Ovary (tissue), 3 donors: ENCODE measurements around the gene ZSWIM8.

Source experiments
- EP300 ChIP-seq: sonication (generic); formaldehyde crosslinking; IDR thresholded peaks from one replicate; pipeline ENCODE4 v1.6.1; 2017; ENCODE audit warnings: antibody characterized with exemption
- POLR2A ChIP-seq: fragments of 450-650 bp; IDR thresholded peaks from one replicate; pipeline ENCODE4 v1.6.1; 2017; ENCODE audit warnings: antibody characterized with exemption, mild to moderate bottlenecking, moderate library complexity
- TF ChIP-seq, protein P1 (sequence below), 3 donors: fragments of 450-650 bp in 2 of 3; fragments of 200-600 bp in 1 of 3; IDR thresholded peaks; one replicate each; pipeline versions ENCODE4 v1.5.1 to v1.8.0; 2016 to 2022; ENCODE audit warnings: antibody characterized with exemption in 3 of 3, mild to moderate bottlenecking in 1 of 3
- donor health status: DM: no; HTN: no; CAD: no.

DNA sequence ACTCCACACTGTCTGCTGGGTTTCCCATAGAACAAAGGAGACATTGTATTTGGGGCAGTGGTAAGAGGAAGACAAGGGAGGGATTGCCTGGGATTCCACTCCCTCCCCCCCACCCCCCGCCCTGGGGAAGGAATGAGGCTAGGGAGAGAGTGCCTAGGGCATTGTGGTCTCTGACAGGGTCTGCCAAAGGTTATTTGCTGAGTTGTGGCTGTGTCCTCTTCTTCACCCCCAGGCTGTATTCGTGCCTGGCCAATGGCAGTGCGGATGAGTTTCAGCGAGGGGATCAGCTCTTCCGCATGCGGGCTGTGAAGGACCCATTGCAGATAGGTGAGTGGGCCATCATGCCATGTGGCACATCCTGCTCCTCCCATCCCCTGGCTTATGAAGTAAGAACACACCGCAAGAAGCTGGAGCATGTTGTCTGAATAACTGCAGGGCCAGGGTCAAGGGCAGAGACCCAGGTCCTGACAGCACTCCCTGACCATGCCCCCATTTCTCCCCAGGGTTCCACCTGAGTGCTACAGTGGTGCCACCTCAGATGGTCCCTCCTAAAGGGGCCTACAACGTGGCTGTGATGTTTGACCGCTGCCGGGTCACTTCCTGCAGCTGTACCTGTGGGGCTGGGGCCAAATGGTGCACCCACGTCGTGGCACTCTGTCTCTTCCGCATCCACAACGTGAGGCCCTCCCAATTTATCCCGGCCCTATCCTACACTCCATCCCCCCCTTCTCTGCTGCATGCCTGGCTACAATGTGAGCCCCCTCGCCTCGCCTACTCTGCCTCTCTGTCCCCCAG lies 3.7 kb downstream of the ZSWIM8 start:
- TF ChIP-seq, protein P1, sequence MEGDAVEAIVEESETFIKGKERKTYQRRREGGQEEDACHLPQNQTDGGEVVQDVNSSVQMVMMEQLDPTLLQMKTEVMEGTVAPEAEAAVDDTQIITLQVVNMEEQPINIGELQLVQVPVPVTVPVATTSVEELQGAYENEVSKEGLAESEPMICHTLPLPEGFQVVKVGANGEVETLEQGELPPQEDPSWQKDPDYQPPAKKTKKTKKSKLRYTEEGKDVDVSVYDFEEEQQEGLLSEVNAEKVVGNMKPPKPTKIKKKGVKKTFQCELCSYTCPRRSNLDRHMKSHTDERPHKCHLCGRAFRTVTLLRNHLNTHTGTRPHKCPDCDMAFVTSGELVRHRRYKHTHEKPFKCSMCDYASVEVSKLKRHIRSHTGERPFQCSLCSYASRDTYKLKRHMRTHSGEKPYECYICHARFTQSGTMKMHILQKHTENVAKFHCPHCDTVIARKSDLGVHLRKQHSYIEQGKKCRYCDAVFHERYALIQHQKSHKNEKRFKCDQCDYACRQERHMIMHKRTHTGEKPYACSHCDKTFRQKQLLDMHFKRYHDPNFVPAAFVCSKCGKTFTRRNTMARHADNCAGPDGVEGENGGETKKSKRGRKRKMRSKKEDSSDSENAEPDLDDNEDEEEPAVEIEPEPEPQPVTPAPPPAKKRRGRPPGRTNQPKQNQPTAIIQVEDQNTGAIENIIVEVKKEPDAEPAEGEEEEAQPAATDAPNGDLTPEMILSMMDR (IDR thresholded peaks at IDR 0.05) = no peak
- TF ChIP-seq POLR2A = no peak
- TF ChIP-seq EP300 = no peak
